H9 (cell line): Measurements from ENCODE around the gene MIEF1. TPM values are rescaled to one million over a fixed set of nuclear protein-coding genes. Genes with fewer than 3 reads are reported as not detected.

ENCODE experiments used
- DNase-seq: peaks from one replicate; pipeline ENCODE4 v3.0.0-alpha.2; 2017
- H2AFZ ChIP-seq: one replicate; pipeline ENCODE4 v1.6.1; 2013; ENCODE audit warnings: mild to moderate bottlenecking, low read length, control low read depth, moderate library complexity
- H2AK5ac ChIP-seq: 2 replicates; pipeline ENCODE4 v1.6.1; 2013; ENCODE audit warnings: low read length, control low read depth, mixed read lengths; ENCODE audit not compliant: insufficient read length
- H2BK120ac ChIP-seq: one replicate; pipeline ENCODE4 v1.6.1; 2013; ENCODE audit warnings: low read depth, mild to moderate bottlenecking, low read length, control low read depth, inconsistent platforms; ENCODE audit not compliant: poor library complexity, severe bottlenecking
- H2BK12ac ChIP-seq: 2 replicates; pipeline ENCODE4 v1.6.1; 2013; ENCODE audit warnings: low read length, control low read depth, mixed read lengths, low read depth; ENCODE audit not compliant: insufficient read length
- H2BK15ac ChIP-seq: 2 replicates; pipeline ENCODE4 v1.6.1; 2013; ENCODE audit warnings: low read depth, low read length, control low read depth
- H2BK20ac ChIP-seq: one replicate; pipeline ENCODE4 v1.6.1; 2013; ENCODE audit warnings: low read depth, mild to moderate bottlenecking, low read length, control low read depth, inconsistent platforms; ENCODE audit not compliant: poor library complexity, severe bottlenecking
- H2BK5ac ChIP-seq: 2 replicates; pipeline ENCODE4 v1.6.1; 2013; ENCODE audit warnings: low read length, control low read depth, mixed read lengths; ENCODE audit not compliant: insufficient read length
- H3K14ac ChIP-seq: 2 replicates; pipeline ENCODE4 v1.6.1; 2013; ENCODE audit warnings: low read length, control low read depth; ENCODE audit not compliant: insufficient read depth
- H3K18ac ChIP-seq: 2 replicates; pipeline ENCODE4 v1.6.1; 2013; ENCODE audit warnings: low read depth, mild to moderate bottlenecking, mixed read lengths, low read length, control low read depth; ENCODE audit not compliant: insufficient read length
- H3K23ac ChIP-seq: 2 replicates; pipeline ENCODE4 v1.6.1; 2013; ENCODE audit warnings: low read length, control low read depth, mixed read lengths, low read depth; ENCODE audit not compliant: insufficient read length
- H3K23me2 ChIP-seq: 2 replicates; pipeline ENCODE4 v1.6.1; 2013; ENCODE audit warnings: low read depth, mild to moderate bottlenecking, mixed read lengths, low read length, control low read depth; ENCODE audit not compliant: insufficient read length, poor library complexity, severe bottlenecking
- H3K27ac ChIP-seq: 2 replicates; pipeline ENCODE4 v1.5.1; 2013; ENCODE audit warnings: low read length, control low read depth, mixed read lengths, low read depth; ENCODE audit not compliant: insufficient read length
- H3K27me3 ChIP-seq: 2 replicates; pipeline ENCODE4 v1.6.1; 2013; ENCODE audit warnings: low read length, control low read depth, inconsistent platforms; ENCODE audit not compliant: insufficient read depth
- H3K4ac ChIP-seq: 2 replicates; pipeline ENCODE4 v1.6.1; 2013; ENCODE audit warnings: low read depth, mild to moderate bottlenecking, control low read depth, inconsistent platforms, low read length, moderate library complexity
- H3K4me1 ChIP-seq: 2 replicates; pipeline ENCODE4 v1.6.1; 2013; ENCODE audit warnings: low read length, control low read depth, inconsistent platforms; ENCODE audit not compliant: insufficient read depth
- H3K4me2 ChIP-seq: 2 replicates; pipeline ENCODE4 v1.6.1; 2013; ENCODE audit warnings: low read length, control low read depth, mixed read lengths; ENCODE audit not compliant: insufficient read length, insufficient read depth
- H3K56ac ChIP-seq: 2 replicates; pipeline ENCODE4 v1.6.1; 2013; ENCODE audit warnings: low read depth, mild to moderate bottlenecking, mixed read lengths, low read length, control low read depth; ENCODE audit not compliant: insufficient read length
- H3K79me1 ChIP-seq: 2 replicates; pipeline ENCODE4 v1.6.1; 2013; ENCODE audit warnings: low read depth, mild to moderate bottlenecking, moderate library complexity, low read length, control low read depth, inconsistent platforms; ENCODE audit not compliant: insufficient read depth, poor library complexity, severe bottlenecking
- H3K79me2 ChIP-seq: 2 replicates; pipeline ENCODE4 v1.6.1; 2013; ENCODE audit warnings: low read length, control low read depth, inconsistent platforms; ENCODE audit not compliant: insufficient read depth
- H3K9ac ChIP-seq: 2 replicates; pipeline ENCODE4 v1.6.1; 2013; ENCODE audit warnings: low read length, control low read depth, mixed read lengths; ENCODE audit not compliant: insufficient read length; ENCODE audit errors: extremely low read depth
- H3K9me3 ChIP-seq: one replicate; pipeline ENCODE4 v1.6.1; 2013; ENCODE audit warnings: low read depth, low read length, inconsistent platforms; ENCODE audit not compliant: control insufficient read depth
- H3T11ph ChIP-seq: one replicate; pipeline ENCODE4 v1.6.1; 2013; ENCODE audit warnings: mild to moderate bottlenecking, low read length, control low read depth, inconsistent platforms
- H4K20me1 ChIP-seq: one replicate; pipeline ENCODE4 v1.6.1; 2013; ENCODE audit not compliant: control insufficient read depth, insufficient read length, insufficient read depth
- H4K5ac ChIP-seq: 2 replicates; pipeline ENCODE4 v1.6.1; 2013; ENCODE audit warnings: low read depth, mild to moderate bottlenecking, mixed read lengths, low read length, control low read depth; ENCODE audit not compliant: insufficient read length
- H4K8ac ChIP-seq: replicated peaks from 2 replicates; pipeline ENCODE4 v1.6.1; 2013; ENCODE audit warnings: low read length, control low read depth, mixed read lengths, low read depth; ENCODE audit not compliant: insufficient read length
- H4K91ac ChIP-seq: 2 replicates; pipeline ENCODE4 v1.6.1; 2013; ENCODE audit warnings: low read depth, mild to moderate bottlenecking, moderate library complexity, mixed read lengths, low read length, control low read depth; ENCODE audit not compliant: insufficient read length
- H3K27ac Mint-ChIP-seq, 3 experiments: 2 replicates in 2 of 3; 3 replicates in 1 of 3; pipeline ENCODE4 v1.8.0; 2020 to 2021; ENCODE audit warnings: mixed read lengths in 3 of 3, mild to moderate bottlenecking in 1 of 3, moderate library complexity in 1 of 3
- H3K27me3 Mint-ChIP-seq: 2 replicates; pipeline ENCODE4 v1.8.0; 2021; ENCODE audit warnings: low read depth, mild to moderate bottlenecking, moderate library complexity, mixed read lengths
- H3K36me3 Mint-ChIP-seq, 3 experiments: 2 replicates in 2 of 3; 3 replicates in 1 of 3; pipeline ENCODE4 v1.8.0; 2020 to 2021; ENCODE audit warnings: low read depth in 3 of 3, mixed read lengths in 3 of 3; ENCODE audit not compliant: insufficient read depth in 1 of 3
- H3K4me1 Mint-ChIP-seq, 2 experiments: 2 replicates each; pipeline ENCODE4 v1.8.0; 2020; ENCODE audit warnings: mixed read lengths in 2 of 2
- H3K4me3 Mint-ChIP-seq, 2 experiments: 2 replicates in 1 of 2; 3 replicates in 1 of 2; pipeline ENCODE4 v1.8.0; 2020 to 2021; ENCODE audit warnings: mild to moderate bottlenecking in 2 of 2, mixed read lengths in 2 of 2, moderate library complexity in 1 of 2
- H3K9me3 Mint-ChIP-seq, 2 experiments: 2 replicates in 1 of 2; 3 replicates in 1 of 2; pipeline ENCODE4 v1.8.0; 2020; ENCODE audit warnings: mild to moderate bottlenecking in 2 of 2, mixed read lengths in 2 of 2, moderate library complexity in 1 of 2
- whole genome bisulfite sequencing: extraction: QIAGEN DNeasy Blood & Tissue Kit; methylation state at CpG from one replicate; pipeline ENCODE4 v1.1.7; 2013; ENCODE audit warnings: missing lambda C conversion rate, low lambda C conversion rate, mixed read lengths; ENCODE audit not compliant: insufficient read length; ENCODE audit errors: extremely low coverage; 5-methylcytosine and 5-hydroxymethylcytosine counted together
- total RNA-seq: library from RNA; stranded (reverse); gene quantifications from 2 replicates; pipeline ENCODE4 v1.2.1, GENCODE V29; 2021
- TF ChIP-seq, protein P1 (sequence below): fragments of 200-600 bp; sonication (generic); conservative IDR thresholded peaks from 3 replicates; pipeline ENCODE4 v1.8.0; 2021; ENCODE audit warnings: antibody characterized with exemption, mild to moderate bottlenecking

The MIEF1 gene
- total RNA-seq, 1 experiment from 2014 or later: 32.6 TPM

DNA sequence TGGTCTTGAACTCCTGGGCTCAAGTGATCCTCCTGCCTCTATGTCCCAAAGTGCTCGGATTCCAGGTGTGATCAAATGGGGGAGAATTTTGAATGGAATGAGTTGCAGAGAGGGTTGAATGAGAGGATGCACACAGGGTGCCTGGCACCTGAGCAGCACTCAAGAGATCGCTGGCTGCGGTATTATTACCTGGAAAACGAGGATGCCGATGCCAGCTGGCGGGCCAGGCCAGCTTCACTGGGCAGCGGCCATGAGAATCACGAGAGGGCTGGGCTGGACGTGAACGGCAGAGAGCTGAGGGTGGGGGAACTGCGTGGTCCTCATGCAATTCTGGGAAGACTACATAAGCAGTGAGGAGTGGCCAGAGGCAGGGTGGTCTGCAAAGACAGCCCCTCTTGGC is 42.4 kb upstream of the MIEF1 start:
- Histone ChIP-seq H2BK120ac (no peak overlapping the region), H3K79me1 (no peaks in the 10 kb centered on the region)

More for the DNA sequence above, 42.4 kb upstream of the MIEF1 start:
- peaks cover 0 to 3% (median 0%) of the 10 kb centered on the region in 3 experiments; a peak in 1 of 7 replicates for H3K36me3 Mint-ChIP-seq
- peaks cover 11 to 16% of the 10 kb centered on the region in 2 experiments for H3K4me1 Mint-ChIP-seq
- peaks cover 5% of the 10 kb centered on the region; the same call in 1 of the 2 replicates for H3K27me3 ChIP-seq
- H4K8ac ChIP-seq: no peak overlapping the region
- no peak overlapping the region for H2BK15ac ChIP-seq
- H3K18ac ChIP-seq: no peak overlapping the region
- H3K23ac ChIP-seq: no peak overlapping the region
- no peak overlapping the region for H3K14ac ChIP-seq
- no peak overlapping the region for H3K9ac ChIP-seq
- H4K20me1 ChIP-seq: no peaks in the 10 kb centered on the region
- H3K23me2 ChIP-seq: peaks cover 3% of the 10 kb centered on the region
- no peak overlapping the region for H4K91ac ChIP-seq
- no peaks in the 10 kb centered on the region for H3K79me2 ChIP-seq
- H2AFZ ChIP-seq: no peak overlapping the region
- H3K9me3 Mint-ChIP-seq: no peaks in the 10 kb centered on the region
- no peak overlapping the region for H2BK12ac ChIP-seq
- H3K4me2 ChIP-seq: no peak overlapping the region
- no peaks in the 10 kb centered on the region for H3K9me3 ChIP-seq
- no peak overlapping the region for H2BK20ac ChIP-seq
- H3K4me3 Mint-ChIP-seq: no peak overlapping the region
- H3K27me3 Mint-ChIP-seq: peaks cover 66% of the 10 kb centered on the region
- H3K27ac Mint-ChIP-seq: no peak overlapping the region
- no CpG with 5 or more reads among the region's 11 CpGs for WGBS
- no peak overlapping the region for H3K56ac ChIP-seq
- H3K27ac ChIP-seq: no peak overlapping the region
- no peak for DNase-seq
- TF ChIP-seq, protein P1, sequence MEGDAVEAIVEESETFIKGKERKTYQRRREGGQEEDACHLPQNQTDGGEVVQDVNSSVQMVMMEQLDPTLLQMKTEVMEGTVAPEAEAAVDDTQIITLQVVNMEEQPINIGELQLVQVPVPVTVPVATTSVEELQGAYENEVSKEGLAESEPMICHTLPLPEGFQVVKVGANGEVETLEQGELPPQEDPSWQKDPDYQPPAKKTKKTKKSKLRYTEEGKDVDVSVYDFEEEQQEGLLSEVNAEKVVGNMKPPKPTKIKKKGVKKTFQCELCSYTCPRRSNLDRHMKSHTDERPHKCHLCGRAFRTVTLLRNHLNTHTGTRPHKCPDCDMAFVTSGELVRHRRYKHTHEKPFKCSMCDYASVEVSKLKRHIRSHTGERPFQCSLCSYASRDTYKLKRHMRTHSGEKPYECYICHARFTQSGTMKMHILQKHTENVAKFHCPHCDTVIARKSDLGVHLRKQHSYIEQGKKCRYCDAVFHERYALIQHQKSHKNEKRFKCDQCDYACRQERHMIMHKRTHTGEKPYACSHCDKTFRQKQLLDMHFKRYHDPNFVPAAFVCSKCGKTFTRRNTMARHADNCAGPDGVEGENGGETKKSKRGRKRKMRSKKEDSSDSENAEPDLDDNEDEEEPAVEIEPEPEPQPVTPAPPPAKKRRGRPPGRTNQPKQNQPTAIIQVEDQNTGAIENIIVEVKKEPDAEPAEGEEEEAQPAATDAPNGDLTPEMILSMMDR: no peak
- no peak overlapping the region for H2BK5ac ChIP-seq
- H3K4ac ChIP-seq: no peak overlapping the region
- no peak overlapping the region for H3T11ph ChIP-seq
- no peak overlapping the region for H2AK5ac ChIP-seq
- H3K4me1 ChIP-seq: 0 out of 2 replicates have a peak, but pooled peaks cover 2% of the 10 kb centered on the region
- H4K5ac ChIP-seq: no peak overlapping the region
